ENCODE data around the gene IWS1. TPM values are rescaled to one million over a fixed set of nuclear protein-coding genes. Genes with fewer than 3 reads are reported as not detected.
A peak's percentile ranks its signal among the peaks of the same experiment; 100 is the strongest.
"Not testable (repeated sequence)": the region's sequence is repeated elsewhere in the genome, so short reads cannot be mapped to it uniquely, and the experiment has no call there.

Gene IWS1
- total RNA-seq, 4 donors from 2014 or later: 8.5 to 47.4 (median 33.1) TPM

GRCh38 chr2:127573298-127573697 is 47.0 kb upstream of the IWS1 start:
- Histone ChIP-seq H3K36me3 (no peaks in the 10 kb centered on the region), H3K9me3 (no peaks in the 10 kb centered on the region), H3K4me1 (peaks cover 0 to 7% of the 10 kb centered on the region in 2 donors), H3K27me3 (no peaks in the 10 kb centered on the region), H3K4me3 (no peak overlapping the region), H3K27ac (no peak overlapping the region)
- intact Hi-C loops (cut with DNase I; ENCODE audit: low total_unique reads): no loop called here
- no peak for DNase-seq
- TF ChIP-seq POLR2A (IDR thresholded peaks at IDR 0.05) (no peak), CTCF (IDR thresholded peaks at IDR 0.05) (no peak)

GRCh38 chr2:127572841-127573240 is 46.6 kb upstream of the IWS1 start:
- Histone ChIP-seq H3K4me3 (no peak overlapping the region), H3K9me3 (no peaks in the 10 kb centered on the region), H3K27me3 (no peaks in the 10 kb centered on the region), H3K27ac (no peak overlapping the region), H3K4me1 (peaks cover 0 to 7% of the 10 kb centered on the region in 2 donors), H3K36me3 (no peaks in the 10 kb centered on the region)
- intact Hi-C loops (cut with DNase I; ENCODE audit: low total_unique reads): no loop called here
- TF ChIP-seq POLR2A (IDR thresholded peaks at IDR 0.05): no peak
- TF ChIP-seq CTCF (IDR thresholded peaks at IDR 0.05): no peak
- no peak for DNase-seq

- H3K27ac ChIP-seq; H3K9me3 ChIP-seq; H3K4me3 ChIP-seq; DNase-seq; H3K27me3 ChIP-seq; H3K4me1 ChIP-seq; intact Hi-C loops (cut with DNase I; ENCODE audit: low total_unique reads); H3K36me3 ChIP-seq: not testable (repeated sequence)
Observed at GRCh38 chr2:127572352-127572751, 46.1 kb upstream of the IWS1 start.

GRCh38 chr2:127570282-127571250 is 44.3 kb upstream of the IWS1 start:
- Histone ChIP-seq H3K4me1 (peaks cover 0 to 7% of the 10 kb centered on the region in 2 donors), H3K36me3 (no peaks in the 10 kb centered on the region), H3K9me3 (no peaks in the 10 kb centered on the region), H3K4me3 (no peak overlapping the region), H3K27ac (no peak overlapping the region), H3K27me3 (no peaks in the 10 kb centered on the region)
- peak in 1 of 2 donors; percentile 54 for DNase-seq
- intact Hi-C loops (cut with DNase I; ENCODE audit: low total_unique reads): no loop called here
- no peak for TF ChIP-seq CTCF (IDR thresholded peaks at IDR 0.05)
- no peak for TF ChIP-seq POLR2A (IDR thresholded peaks at IDR 0.05)

- TF ChIP-seq CTCF (IDR thresholded peaks at IDR 0.05): no peak
- no peak for TF ChIP-seq POLR2A (IDR thresholded peaks at IDR 0.05)
- intact Hi-C loops (cut with DNase I; ENCODE audit: low total_unique reads): no loop called here
- Histone ChIP-seq H3K4me1 (peaks cover 0 to 7% of the 10 kb centered on the region in 2 donors), H3K36me3 (no peaks in the 10 kb centered on the region), H3K27me3 (no peaks in the 10 kb centered on the region), H3K9me3 (no peaks in the 10 kb centered on the region), H3K27ac (no peak overlapping the region), H3K4me3 (no peak overlapping the region)
- no peak for DNase-seq
Observed at GRCh38 chr2:127569666-127570065, 43.4 kb upstream of the IWS1 start.

Data from uterus (tissue), 4 donors.